GM18868 (cell line): Measurements from ENCODE around the gene STIM1.
"Not testable (repeated sequence)": the region's sequence is repeated elsewhere in the genome, so short reads cannot be mapped to it uniquely, and the experiment has no call there.

ENCODE experiments used
- ATAC-seq: cut with Tn5 transposase; IDR thresholded peaks from one replicate; pipeline ENCODE4 v1.9.1; 2021; ENCODE audit warnings: mild to moderate bottlenecking, moderate library complexity; ENCODE audit not compliant: unreplicated experiment

Gene STIM1

GRCh38 chr11:4017129-4017528 lies 161.7 kb downstream of the STIM1 start:
- no peak for ATAC-seq

GRCh38 chr11:4018641-4019040 lies 163.2 kb downstream of the STIM1 start:
- no peak for ATAC-seq

DNA sequence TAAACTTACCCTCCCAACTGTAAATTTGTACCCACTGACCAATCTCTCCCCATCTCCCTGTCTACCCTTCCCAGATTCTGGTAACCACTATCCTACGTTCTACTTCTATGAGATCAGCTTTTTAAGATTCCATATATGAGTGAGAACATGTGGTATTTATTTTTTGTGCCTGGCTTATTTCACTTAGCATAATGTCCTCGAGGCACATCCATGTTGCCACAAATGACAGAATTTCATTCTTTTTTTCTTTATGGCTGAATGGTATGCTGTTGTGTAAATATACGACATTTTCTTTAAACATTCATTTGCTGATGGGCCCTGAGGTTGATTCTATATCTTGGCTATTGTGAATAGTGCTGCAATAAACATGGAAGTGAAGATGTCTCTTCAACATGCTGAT lies 164.4 kb downstream of the STIM1 start:
- ATAC-seq, result no peak

GRCh38 chr11:4022669-4023068 lies 167.2 kb downstream of the STIM1 start:
- ATAC-seq, result no peak

DNA sequence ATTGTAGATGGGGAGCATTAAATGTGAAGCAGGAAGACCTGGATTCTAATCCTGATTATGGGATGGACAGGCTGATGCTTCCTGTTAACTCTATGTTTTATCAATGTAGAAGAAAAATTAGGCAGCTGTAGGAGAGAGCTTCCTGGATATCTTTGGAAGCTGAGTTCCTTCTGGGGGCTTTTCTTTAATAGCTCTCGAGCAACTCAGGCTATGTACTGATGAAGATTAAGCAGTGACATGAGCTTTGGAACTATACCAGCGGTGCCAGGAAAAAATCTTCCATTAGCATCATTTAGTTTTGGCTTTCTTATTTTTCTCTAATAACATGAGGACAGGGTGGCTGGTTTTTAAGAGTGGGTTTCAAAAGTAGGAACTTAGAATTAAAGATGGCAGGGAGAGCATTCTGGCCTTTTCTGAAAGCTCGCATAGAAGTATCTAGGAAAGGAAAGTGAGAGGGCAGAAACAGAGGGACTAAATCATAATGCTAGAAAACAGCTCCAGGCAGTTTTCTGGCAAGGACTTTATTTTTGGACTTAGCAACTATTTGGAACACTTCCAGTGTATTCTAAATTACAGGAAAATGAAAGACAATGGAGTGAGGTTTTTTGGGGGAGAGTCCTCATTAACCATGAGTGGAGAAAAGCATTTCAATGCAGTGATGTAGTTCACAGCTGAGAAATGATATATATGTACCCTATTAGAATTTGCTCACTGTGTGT lies 169.9 kb downstream of the STIM1 start:
- no peak for ATAC-seq

DNA sequence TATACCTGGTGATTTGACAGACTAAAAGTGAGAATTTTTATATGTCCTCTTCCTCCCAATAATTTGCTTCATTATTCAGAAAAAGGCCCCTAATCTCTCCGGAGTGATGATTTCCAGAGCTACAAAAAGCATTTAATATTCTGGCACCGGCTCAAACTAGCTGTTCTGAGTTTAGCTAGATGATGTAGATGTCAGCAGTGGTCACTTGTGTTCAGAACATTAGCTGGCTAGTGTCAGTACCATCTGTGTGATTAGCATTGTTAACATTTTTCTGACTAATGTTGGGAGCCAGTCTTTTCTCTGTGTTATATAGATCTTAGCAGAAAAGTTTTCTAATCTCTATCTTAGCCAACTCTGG lies 170.5 kb downstream of the STIM1 start:
- ATAC-seq, result no peak

- no peak for ATAC-seq
These were observed 170.9 kb downstream of the STIM1 start for GRCh38 chr11:4026389-4026788.

GRCh38 chr11:4027746-4028145 lies 172.3 kb downstream of the STIM1 start:
- ATAC-seq, result no peak

- ATAC-seq, result no peak
These were observed 174.7 kb downstream of the STIM1 start for GRCh38 chr11:4030197-4030596.

GRCh38 chr11:4032097-4032496 lies 176.6 kb downstream of the STIM1 start:
- no peak for ATAC-seq

- no peak for ATAC-seq
These were observed 180.5 kb downstream of the STIM1 start for GRCh38 chr11:4035985-4036384.

- ATAC-seq, result no peak
These were observed 183.5 kb downstream of the STIM1 start for GRCh38 chr11:4039011-4039410.

GRCh38 chr11:4040461-4040860 lies 185.0 kb downstream of the STIM1 start:
- ATAC-seq, result no peak

DNA sequence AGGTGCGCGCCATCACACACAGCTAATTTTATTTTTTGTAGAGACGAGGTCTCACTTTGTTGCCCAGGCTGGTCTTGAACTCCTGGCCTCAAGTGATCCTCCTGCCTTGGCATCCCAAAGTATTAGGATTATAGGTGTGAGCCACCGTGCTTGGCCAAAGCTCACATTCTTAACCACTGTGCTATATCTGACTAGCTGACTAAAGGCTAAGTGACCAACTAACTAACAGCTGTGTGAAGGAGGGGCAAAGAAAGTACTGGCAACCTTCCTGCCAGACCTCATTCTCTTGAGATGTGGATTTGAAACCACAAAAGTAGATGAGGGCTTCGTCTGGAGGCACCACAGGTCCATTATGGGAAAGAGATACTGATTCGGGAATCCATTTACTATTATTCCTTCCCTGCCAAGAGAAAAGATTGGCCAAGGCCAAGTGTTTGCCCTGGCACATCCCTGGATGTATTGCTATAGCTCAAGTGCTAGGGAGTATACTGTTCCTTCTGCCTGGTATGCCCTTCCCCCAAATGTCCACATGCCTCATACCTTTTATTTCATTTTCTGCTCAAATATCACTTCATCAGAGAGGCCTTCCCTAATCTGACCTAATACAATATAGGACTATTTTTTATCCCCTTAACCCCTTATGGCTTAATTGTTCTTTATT lies 186.4 kb downstream of the STIM1 start:
- ATAC-seq, result no peak

- ATAC-seq, result no peak
These were observed 189.6 kb downstream of the STIM1 start for GRCh38 chr11:4044976-4045646.

DNA sequence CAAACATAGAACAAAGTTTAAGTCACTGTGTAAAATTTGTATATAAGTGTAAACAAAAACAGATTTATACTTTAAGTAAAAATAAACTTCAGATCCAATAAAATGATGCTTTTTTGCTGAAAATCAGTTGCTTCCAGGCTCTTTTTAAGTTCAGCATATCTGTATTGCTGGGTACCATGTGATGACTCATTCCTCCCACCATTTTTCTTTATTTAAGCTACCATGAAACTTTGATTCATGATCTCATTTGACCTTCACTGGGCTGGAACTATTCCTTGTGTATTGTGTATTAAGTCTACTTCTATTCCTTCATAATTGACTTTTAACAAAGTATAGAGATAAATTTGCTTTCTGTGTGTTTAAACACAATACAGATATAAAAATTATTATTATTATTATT lies 192.9 kb downstream of the STIM1 start:
- no peak for ATAC-seq

DNA sequence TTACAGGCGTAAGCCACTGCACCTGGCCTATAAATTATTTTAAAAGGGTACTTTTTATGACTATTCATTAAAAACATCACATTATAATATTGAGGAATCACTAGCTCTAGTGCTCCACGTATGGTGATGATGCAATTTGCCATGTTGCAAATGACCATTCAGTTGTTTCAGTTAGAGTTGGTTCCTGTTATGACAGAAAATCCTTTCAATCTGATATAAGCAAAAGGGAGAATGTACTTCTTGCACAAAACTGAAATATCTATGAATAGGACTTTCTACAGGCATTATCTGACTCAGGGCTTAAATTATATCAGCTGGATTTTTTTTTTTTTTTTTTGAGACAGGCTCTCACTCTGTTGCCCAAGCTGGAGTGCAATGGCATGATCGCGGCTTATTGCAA lies 193.5 kb downstream of the STIM1 start:
- ATAC-seq, result no peak

GRCh38 chr11:4050138-4050537 lies 194.7 kb downstream of the STIM1 start:
- ATAC-seq, result no peak

DNA sequence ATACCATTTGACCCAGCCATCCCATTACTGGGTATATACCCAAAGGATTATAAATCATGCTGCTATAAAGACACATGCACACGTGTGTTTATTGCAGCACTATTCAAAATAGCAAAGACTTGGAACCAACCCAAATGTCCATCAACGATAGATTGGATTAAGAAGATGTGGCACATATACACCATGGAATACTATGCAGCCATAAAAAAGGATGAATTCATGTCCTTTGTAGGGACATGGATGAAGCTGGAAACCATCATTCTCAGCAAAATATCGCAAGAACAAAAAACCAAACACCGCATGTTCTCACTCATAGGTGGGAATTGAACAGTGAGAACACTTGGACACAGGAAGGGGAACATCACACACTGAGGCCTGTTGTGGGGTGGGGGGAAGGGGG lies 197.7 kb downstream of the STIM1 start:
- not testable (repeated sequence) for ATAC-seq

GRCh38 chr11:4054643-4055042 lies 199.2 kb downstream of the STIM1 start:
- ATAC-seq, result no peak

DNA sequence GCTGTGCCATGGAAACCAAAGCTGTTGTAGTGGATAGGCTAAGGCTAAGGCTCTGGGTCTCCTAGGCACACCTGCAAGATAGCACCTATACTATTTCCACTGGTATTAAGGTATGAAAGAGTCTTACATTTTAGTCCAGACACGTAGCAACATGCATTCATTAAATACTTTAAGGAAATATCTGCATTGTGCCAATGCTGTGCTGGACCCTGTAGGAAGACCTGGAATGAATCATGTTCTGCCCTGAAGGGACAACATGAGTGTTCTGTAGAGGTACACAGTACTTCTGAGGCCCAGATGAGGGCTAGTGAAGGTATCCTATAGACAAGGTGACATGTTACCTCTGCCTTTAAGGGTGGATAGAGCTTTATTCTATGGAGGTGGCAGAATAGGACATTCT lies 204.0 kb downstream of the STIM1 start:
- ATAC-seq, result no peak

DNA sequence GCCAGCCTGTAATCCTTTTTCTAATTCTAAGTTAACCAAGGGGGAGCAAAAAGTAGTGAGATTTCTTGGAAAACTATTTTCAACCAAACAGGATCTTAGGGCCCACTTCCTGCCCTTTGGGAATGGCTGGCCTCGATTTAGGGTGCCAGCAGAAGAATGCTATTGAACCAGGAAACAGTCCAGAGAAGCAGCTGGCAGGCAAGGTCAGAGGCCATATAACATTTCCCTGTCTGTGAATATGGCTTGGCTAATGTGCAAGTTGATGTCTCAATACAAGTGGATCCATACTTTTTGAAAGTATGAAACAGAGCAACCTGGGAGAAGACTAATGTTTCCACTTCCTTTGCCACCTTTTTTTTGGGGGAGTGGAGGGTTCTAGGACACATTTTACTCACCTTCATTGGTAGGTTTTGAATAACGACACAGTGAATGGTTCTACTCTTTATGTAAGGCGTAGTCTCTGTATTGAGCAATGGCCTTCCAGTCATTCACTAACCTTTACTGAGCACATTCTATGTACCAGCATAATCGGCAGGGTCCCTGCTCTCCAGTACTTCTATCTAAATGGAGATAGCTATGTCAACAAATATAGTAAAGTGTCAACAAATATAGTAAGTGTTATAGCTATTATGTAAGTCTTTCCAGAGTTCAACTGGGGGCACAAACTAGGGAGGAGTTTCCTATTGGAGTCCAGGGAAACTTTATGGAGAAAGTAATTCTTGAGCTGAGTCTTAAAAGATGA lies 204.9 kb downstream of the STIM1 start:
- no peak for ATAC-seq
